GM21390 (cell line): ENCODE data around the gene TTC28.
"Not testable (repeated sequence)": the region's sequence is repeated elsewhere in the genome, so short reads cannot be mapped to it uniquely, and the experiment has no call there.

ENCODE experiments used
- ATAC-seq: cut with Tn5 transposase; IDR thresholded peaks from one replicate; pipeline ENCODE4 v1.9.1; 2021; ENCODE audit not compliant: unreplicated experiment

Gene TTC28

DNA sequence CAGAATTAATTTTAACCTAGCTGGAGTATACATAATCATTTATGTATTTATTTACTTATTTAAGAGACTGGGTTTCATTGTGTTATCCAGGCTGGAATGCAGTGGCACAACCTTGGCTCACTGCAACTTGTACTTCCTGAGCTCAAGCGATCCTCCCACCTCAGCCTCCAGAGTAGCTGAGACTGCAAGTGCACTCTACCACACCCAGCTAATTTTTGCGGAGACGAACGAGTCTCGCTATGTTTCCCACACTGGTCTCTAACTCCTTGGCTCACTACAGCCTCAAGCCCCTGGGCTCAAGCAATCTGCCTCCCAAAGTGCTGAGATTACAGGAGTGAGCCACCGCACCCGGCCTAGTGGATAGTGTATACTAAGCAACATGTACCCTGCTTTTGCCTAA, 1.5 kb downstream of the TTC28 start:
- ATAC-seq = not testable (repeated sequence)

DNA sequence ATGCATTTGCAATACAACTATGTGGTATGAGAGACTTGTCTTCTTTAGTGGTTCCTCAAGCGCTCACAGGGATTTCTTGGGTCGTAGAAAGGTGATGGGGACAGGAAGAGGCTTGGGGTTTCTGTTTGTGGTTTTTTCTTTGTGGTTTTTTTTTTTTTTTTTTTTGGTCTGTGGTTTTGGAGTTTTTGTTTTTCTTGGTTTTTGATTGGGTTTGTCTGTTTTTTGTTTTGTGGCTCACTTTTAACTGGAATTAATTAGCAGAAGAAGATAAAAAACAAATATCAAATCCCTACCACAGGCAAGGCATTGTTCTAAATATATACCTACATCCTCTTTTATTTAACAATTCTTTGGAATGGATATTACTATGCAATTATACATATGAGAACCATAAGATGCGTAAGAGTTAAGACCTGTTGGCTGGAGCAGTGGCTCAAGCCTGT, 5.5 kb downstream of the TTC28 start:
- ATAC-seq = no peak

DNA sequence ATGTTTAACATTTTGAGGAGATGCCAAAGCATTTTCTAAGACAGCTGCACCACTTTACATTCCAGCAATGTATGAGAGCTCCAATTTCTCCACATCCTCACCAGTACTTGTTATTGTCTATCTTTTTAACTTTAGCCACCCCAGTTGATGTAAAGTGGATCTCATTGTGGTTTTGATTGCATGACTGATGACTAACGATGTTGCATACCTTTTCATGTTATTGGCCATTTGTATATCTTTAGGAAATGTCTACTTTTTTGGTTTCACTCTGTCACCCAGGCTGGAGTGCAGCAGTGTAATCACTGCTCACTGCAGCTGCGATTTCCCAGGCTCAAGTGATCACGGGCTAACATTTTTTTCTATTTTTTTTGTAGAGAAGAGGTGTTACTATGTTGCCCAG, 8.9 kb downstream of the TTC28 start:
- no peak for ATAC-seq

DNA sequence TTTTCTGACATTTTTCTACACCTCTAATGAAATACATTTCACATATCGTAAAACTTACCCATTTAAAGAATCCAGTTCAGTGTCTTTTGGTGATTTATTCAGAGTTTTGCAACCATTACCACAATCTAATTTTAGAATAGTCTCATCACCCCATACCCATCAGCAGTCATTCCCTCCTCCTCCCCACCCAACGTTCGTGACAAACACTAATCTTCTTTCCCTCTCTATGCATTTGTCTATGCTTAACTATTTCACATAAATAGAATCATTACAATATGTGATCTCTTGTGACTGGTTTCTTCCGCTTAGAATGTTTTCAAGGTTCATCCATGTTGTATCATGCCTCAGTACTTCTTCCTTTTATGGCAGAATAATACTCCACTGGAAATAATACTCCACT, 9.5 kb downstream of the TTC28 start:
- ATAC-seq = no peak

DNA sequence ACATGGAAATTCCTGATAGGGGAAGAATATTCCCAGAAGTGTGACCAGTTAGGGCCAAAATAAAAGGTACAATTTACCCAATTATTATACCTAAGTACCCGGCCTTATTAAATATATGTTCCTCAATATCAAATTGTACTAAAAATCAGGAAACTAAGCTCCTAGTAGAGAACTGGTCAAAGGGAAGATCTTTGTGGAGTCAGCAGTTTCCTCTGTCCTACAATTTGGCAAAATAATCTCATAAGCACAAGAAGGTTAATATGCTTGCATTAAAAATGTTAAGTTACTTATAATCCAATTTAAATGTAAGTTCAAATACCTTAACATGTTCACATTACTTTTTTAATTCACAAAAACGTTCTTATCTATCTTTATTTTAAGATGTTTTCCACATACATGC, 10.3 kb downstream of the TTC28 start:
- no peak for ATAC-seq

DNA sequence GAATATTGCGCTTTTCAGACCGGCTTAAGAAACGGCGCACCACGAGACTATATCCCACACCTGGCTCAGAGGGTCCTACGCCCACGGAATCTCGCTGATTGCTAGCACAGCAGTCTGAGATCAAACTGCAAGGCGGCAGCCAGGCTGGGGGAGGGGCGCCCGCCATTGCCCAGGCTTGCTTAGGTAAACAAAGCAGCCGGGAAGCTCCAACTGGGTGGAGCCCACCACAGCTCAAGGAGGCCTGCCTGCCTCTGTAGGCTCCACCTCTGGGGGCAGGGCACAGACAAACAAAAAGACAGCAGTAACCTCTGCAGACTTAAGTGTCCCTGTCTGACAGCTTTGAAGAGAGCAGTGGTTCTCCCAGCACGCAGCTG, 16.1 kb downstream of the TTC28 start:
- ATAC-seq = not testable (repeated sequence)

DNA sequence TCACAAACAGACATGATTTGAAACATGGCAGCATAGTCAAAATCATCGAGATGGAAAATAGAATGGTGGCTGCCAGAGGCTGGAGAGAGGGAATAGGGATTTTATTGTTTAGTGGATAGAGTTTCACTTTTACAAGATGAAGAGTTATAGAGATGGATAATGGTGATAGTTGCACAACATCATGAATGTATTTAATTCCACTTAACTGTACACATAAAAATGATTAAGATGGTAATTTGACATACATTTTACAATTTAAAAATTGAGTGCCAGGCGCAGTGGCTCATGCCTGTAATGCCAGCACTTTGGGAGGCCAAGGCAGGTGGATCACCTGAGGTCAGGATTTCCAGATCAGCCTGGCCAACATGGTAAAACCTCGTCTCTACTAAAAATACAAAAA, 21.2 kb downstream of the TTC28 start:
- no peak for ATAC-seq

DNA sequence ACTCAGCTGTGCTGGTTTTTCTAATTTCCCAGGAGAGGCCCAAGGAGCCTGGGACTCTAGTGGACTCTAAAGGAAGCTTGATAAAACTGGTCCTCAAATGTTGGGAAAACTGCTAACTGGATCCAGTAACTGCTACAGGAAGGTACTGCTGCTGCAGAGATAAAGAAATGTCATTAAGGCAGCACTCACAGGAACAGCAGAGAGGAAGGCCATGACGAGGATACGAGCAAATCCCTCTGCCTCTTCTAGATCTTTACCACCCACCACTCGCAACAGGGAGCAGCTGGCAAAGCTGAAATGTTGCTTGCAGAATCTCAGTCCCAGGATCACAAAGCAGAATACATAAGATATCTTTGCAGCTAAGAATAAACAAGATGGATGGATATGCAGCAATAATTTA, 23.5 kb downstream of the TTC28 start:
- no peak for ATAC-seq

DNA sequence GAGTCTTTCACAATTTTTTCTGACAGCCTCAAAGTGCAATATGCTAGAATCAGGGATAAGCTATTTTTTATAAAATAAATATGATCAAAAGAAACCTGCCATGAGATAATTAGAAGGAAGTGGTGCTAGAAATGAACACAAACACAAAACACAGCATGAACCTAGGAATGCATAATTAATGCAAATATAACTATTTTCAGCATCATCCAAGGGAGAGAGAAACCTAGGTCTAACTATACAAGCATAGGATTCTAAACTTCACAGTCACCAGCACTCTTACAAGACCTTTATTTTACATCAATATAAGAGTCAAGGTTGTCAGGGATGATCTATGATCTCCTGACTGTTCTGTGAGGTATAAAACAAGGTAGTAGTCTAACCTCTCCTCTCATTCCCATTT, 29.2 kb downstream of the TTC28 start:
- ATAC-seq = no peak

DNA sequence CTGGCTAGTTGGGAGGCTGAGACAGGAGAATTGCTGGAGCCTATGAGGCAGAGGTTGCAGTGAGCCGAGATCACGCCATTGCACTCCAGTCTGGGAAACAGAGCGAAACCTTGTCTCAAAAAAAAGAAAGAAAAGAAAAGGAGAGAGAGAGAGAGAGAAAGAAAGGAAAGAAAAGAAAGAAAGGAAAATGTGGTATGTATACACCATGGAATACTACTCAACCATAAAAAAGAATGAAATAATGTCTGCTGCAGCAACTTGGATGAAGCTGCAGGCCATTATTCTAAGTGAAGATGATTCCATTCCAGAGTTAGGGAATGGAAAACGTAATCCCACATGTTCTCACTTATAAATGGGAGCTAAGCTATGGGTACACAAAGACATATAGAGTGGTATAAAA, 30.8 kb downstream of the TTC28 start:
- no peak for ATAC-seq

DNA sequence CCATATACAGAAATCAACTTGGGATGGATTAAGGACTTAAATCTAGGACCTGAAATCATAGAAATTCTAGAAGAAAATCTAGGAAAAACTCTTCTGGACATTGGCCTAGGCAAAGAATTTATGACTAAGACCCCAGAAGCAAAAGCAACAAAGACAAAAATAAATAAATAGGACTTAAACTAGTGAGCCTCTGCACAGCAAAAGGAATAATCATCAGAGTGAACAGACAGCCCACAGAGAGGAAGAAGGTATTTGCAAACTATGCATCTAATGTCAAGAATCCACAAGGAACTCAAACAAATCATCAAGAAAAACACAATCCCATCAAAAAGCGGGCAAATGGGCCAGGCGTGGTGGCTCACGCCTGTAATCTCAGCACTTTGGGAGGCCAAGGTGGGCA, 32.4 kb downstream of the TTC28 start:
- ATAC-seq = no peak

DNA sequence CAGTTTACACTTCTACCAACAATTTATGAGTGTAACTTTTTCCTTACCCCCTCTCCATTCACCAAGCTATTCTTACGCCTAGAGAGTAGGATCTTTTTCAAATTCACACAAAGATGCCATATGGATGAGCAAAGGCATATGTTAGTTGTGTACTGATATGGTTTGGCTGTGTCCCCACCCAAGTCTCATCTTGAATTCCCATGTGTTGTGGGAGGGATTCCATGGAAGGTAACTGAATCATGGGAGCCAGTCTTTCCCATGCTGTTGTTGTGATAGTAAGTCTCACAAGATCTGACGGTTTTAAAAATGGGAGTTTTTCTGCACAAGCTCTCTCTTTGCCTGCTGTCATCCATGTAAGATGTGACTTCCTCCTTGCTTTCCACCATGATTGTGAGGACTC, 40.3 kb downstream of the TTC28 start:
- no peak for ATAC-seq

DNA sequence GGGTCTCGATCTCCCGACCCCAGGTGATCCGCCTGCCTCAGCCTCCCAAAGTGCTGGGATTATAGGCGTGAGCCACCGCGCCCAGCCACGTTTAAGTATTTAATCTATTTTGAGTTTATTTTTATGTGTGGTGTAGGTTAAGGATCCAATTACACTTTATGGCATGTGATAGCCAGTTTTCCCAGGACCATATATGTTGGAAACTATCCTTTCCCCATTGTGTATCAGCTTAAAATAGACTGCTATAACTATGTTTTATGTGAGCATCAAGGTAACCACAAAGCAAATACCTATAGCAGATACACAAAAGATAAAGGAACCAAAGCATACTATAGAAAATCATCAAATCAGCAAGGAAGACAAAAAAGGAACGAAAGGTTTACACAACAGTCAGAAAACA, 42.4 kb downstream of the TTC28 start:
- ATAC-seq = no peak

DNA sequence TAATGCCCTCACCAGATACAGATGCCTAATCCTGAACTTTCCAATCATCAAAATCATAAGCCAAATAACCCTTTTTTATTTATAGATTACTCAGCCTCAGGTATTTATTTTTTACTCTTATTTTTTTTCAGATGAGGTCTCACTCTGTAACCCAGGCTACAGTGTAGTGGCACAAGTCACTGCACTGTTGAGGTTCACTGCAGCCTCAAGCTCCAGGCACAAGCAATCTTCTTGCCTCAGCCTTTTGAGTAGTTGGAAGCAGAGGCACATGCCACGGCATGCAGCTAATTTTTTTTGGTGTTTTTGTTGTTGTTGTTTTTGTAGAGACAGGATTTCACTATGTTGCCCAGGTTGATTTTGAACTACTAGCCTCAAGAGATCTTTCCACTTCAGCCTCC, 49.5 kb downstream of the TTC28 start:
- ATAC-seq = no peak

DNA sequence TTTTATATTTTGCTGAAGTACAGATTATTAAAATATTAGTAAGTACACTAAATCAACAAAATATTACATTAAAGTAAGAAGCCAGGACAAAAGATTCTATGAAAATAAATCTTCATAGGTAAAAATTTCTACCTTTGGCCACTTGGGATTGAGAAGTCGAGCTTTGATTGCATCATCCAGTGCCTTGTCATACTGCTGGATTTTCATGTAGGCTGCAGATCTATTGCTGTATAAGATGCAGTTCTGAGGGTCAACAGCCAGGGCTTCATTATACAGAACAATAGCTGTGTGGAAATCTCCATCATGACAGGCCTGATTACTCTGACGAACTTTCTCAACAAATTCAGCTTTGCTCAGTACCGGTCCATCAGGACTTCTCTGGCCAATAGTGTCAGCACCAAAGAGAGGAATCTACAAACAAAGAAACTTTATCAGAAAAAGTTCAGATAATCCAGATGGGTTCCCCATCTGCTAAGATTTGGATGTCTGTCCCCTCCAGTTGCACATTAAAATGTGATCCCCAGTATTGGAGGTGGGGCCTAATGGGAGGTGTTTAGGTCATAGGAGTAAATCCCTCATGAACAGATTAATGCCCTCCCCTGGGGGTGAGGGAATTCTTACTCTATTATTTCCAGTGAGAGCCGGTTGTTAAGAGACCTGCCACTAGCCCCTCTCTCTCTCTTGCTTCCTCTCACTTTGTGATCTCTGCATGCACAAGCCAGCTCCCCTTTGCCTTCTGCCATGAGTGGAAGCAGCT, 50.0 kb downstream of the TTC28 start:
- no peak for ATAC-seq

DNA sequence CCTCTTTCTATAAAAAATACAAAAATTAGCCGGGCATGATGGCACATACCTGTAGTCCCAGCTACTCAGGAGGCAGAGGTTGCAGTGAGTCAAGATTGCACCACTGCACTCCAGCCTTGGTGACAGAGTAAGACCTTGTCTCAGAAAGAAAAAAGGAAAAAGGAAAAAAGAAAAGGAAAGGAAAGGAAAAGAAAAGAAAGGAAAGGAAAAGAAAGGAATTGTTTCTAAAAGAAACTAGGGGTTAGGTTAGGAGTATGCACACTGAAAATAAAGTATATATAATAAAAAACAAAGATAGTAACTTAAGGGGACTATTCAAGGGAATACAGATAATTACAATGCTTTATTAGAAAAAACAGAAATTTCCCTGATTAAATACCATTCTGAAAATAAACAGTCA, 50.9 kb downstream of the TTC28 start:
- ATAC-seq = no peak

DNA sequence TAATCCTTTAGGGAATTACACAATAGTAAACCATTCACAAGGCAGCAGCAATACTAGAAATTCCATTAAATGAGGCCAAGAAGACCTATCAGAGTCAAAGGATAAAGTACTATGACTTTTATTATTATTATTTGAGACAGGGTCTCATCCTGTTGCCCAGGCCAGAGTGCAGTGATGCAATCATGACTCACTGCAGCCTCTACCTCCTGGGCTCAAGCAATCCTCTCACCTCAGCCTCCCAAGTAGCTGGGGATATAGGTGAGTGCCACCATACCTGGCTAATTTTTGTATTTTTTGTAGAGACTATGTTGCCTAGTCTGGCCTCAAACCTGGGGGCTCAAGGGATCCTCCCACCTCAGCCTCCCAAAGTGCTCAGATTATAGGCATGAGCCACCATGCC, 51.8 kb downstream of the TTC28 start:
- ATAC-seq = no peak

DNA sequence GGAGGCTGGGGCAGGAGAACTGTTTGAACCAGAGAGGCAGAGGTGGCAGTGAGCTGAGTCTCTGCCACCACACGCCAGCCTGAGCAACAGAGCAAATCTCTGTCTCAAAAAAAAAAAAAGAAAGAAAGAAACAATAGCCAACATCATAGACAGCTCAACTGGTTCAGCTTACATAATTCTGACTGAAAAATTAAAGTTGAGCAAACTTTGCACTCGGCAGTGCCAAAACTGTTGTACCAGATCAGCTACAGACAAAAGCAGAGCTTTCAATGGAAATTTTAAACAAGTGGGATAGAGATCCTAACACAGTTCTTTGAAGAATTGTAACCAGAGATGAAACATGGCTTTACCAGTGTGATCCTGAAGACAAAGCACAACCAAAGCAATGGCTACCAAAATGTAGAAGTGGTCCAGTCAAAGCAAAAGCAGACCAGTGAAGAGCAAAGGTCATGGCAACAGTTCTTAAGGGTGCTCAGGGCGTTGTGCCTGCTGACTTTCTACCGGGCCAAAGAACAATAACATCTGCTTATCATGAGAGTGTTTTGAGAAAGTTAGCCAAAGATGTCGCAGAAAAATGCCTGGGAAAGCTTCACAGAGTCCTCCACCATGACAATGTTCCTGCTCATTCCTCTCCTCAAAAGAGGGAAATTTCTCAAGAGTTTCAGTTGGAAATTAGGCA, 59.3 kb downstream of the TTC28 start:
- ATAC-seq = no peak

DNA sequence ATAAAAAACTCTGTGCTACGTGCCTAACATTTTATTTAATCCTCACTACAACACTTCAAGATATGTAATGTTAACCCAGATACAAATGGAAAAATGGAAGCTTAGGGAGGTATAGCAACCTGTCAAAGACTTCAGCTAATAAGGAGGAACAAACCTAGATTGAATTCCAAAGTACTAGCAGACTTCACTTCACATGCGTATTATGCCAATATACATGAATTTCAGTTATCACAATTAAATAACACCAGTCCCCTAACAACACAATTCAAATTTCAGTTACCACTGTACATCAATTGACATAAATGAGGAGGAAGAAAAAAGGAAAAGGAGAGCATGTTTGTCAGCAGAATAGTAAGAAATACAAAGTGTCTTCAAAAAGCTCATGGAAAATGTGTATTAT, 60.4 kb downstream of the TTC28 start:
- no peak for ATAC-seq

DNA sequence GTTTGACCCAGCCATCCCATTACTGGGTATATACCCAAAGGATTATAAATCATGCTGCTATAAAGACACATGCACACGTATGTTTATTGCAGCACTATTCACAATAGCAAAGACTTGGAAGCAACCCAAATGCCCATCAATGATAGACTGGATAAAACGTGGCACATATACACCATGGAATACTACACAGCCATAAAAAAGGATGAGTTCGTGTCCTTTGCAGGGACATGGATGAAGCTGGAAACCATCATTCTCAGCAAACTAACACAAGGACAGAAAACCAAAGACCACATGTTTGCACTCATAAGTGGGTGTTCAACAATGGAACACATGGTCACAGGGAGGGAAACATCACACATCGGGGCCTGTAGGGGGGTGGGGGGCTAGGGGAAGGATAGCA, 64.2 kb downstream of the TTC28 start:
- ATAC-seq = not testable (repeated sequence)

DNA sequence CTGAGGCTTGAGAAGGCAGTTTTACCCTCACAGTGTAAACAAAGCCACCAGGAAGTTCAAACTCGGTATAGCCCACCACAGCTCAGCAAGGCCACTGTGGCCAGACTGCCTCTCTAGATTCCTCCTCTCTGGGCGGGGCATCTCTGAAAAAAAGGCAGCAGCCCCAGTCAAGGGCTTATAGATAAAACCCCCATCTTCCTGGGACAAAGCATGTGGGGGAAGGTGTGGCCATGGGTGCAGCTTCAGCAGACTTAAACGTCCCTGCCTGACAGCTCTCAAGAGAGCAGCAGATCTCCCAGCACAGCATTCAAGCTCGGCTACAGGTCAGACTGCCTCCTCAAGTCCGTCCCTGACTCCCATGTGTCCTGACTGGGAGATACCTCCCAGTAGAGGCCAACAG, 69.7 kb downstream of the TTC28 start:
- no peak for ATAC-seq

DNA sequence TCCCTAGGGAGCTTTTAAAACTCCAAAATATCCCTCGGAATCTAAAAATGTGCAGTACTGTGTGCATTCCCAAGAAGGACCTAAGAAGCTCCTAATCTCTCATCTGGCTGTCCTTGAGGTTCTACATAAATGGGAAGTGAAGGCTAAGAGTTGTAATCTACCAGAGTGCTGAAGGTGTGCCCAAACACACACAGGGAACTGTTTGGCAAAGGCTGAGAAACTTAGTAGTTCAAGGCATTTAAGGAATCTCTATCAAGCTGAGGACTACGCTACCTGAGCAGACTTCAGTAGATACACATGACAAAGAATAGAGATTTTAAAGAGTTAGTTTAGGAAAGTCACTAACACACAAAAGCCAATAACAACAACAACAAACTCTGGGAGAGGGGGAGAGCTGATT, 71.1 kb downstream of the TTC28 start:
- no peak for ATAC-seq

DNA sequence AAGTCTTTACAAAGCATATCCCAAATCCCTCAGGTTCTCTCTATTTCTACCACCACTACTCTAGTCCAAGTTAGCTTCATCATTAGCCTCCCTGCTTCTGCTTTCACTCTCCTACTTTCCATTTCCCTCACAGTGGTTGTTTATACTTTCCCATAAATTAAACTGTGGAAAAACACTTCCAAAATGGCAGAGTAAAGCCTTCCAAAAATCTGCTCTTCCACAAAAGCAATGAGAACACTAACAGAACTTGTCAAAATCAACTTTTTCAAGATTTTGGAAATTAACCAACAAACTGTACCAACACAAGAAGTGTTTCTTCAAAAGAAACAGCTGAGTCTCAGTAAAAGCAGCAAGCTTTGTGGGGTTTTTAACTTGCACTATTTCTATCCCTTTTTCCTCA, 71.8 kb downstream of the TTC28 start:
- no peak for ATAC-seq
